ENCODE data around the gene LRRC74B. TPM values are rescaled to one million over a fixed set of nuclear protein-coding genes. Genes with fewer than 3 reads are reported as not detected.

Gene LRRC74B
- total RNA-seq, 2 experiments from 2014 or later: not detected

DNA sequence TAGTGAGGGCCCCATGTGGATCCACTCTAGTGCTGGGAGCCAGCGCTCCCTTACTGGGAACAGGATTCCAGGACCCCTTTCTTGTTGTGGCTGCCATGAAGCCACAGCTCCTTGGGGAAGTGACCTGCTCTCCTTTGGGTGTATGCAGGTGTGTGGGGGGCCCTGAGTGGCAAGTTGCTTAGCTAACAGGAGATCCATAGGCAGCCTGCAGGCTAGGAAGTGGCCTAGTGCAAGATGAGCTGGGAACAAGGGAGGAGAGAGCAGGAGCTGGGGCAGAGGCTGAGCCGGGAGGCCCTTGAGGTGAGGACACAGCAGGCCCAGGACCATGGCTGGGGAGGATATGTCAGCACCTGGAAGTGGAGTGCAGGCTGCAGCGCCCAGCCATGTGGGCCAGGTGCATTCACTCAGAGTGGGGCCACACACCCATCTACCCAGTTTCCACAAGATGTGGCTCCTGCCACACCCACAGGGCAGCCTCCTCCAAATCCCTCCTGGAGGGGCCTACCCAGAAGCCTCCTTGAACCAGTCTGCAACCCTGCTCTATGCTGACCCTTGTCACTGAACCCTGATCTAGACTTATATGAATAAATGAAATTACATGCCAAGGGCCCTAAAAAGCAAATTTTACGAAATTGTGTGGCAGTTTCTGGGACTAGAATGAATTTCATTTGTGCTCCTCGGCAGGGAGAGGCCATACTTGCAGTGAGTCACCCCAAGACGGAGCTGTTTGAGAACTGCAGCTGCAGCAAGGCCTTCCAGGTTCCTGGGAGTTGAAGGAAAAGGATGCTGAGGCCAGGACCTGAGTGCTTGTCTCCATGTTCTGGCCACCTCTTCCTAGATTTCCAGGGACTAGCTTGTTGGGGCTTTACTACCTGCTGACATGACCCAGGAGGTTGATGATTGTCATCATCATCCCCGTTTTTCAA, 47.1 kb upstream of the LRRC74B start:
- intact Hi-C loops (cut with micrococcal nuclease): no loop called here
- no peak for DNase-seq
- no peaks in the 10 kb centered on the region for H3K27me3 Mint-ChIP-seq
- TF ChIP-seq, protein P1, sequence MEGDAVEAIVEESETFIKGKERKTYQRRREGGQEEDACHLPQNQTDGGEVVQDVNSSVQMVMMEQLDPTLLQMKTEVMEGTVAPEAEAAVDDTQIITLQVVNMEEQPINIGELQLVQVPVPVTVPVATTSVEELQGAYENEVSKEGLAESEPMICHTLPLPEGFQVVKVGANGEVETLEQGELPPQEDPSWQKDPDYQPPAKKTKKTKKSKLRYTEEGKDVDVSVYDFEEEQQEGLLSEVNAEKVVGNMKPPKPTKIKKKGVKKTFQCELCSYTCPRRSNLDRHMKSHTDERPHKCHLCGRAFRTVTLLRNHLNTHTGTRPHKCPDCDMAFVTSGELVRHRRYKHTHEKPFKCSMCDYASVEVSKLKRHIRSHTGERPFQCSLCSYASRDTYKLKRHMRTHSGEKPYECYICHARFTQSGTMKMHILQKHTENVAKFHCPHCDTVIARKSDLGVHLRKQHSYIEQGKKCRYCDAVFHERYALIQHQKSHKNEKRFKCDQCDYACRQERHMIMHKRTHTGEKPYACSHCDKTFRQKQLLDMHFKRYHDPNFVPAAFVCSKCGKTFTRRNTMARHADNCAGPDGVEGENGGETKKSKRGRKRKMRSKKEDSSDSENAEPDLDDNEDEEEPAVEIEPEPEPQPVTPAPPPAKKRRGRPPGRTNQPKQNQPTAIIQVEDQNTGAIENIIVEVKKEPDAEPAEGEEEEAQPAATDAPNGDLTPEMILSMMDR (IDR thresholded peaks at IDR 0.05): no peak
- H3K36me3 Mint-ChIP-seq (ENCODE audit: low read depth): peaks cover 3% of the 10 kb centered on the region
- no peak for ATAC-seq
- POLR2A ChIA-PET: interaction anchor here (1.0 to 5.5 kb wide), 5 partner anchors 8 to 42 kb away, joined by 3 to 51 read pairs (median 20); partner anchors contain the start of gene LZTR1
- peaks cover 9% of the 10 kb centered on the region for H3K4me1 Mint-ChIP-seq (ENCODE audit: low read depth)
- H3K27ac Mint-ChIP-seq: peak overlapping the region; percentile 38
- H3K9me3 Mint-ChIP-seq: no peaks in the 10 kb centered on the region
- CTCF ChIA-PET: interaction anchor here (0.8 to 1.5 kb wide), 2 partner anchors 37 to 57 kb away, joined by 3 to 9 read pairs; no protein-coding TSS in a partner anchor
- no peak overlapping the region for H3K4me3 Mint-ChIP-seq

GRCh38 chr22:20999350-21000206, 46.2 kb upstream of the LRRC74B start:
- peaks cover 3% of the 10 kb centered on the region for H3K36me3 Mint-ChIP-seq (ENCODE audit: low read depth)
- H3K27me3 Mint-ChIP-seq: no peaks in the 10 kb centered on the region
- no peaks in the 10 kb centered on the region for H3K9me3 Mint-ChIP-seq
- TF ChIP-seq, protein P1 (IDR thresholded peaks at IDR 0.05): no peak
- peak overlapping the region; percentile 96 for H3K27ac Mint-ChIP-seq
- ChIA-PET CTCF (interaction anchor here (0.8 to 1.5 kb wide), 2 partner anchors 38 to 56 kb away, joined by 3 to 9 read pairs; no protein-coding TSS in a partner anchor), POLR2A (interaction anchor here (1.1 to 5.5 kb wide), 6 partner anchors 9 to 79 kb away, joined by 3 to 51 read pairs (median 12); partner anchors contain the start of genes LZTR1 and P2RX6)
- DNase-seq (no peak), ATAC-seq (no peak)
- peaks cover 15% of the 10 kb centered on the region for H3K4me1 Mint-ChIP-seq (ENCODE audit: low read depth)
- peak overlapping the region; percentile 92 for H3K4me3 Mint-ChIP-seq
- intact Hi-C loops (cut with micrococcal nuclease): no loop called here

DNA sequence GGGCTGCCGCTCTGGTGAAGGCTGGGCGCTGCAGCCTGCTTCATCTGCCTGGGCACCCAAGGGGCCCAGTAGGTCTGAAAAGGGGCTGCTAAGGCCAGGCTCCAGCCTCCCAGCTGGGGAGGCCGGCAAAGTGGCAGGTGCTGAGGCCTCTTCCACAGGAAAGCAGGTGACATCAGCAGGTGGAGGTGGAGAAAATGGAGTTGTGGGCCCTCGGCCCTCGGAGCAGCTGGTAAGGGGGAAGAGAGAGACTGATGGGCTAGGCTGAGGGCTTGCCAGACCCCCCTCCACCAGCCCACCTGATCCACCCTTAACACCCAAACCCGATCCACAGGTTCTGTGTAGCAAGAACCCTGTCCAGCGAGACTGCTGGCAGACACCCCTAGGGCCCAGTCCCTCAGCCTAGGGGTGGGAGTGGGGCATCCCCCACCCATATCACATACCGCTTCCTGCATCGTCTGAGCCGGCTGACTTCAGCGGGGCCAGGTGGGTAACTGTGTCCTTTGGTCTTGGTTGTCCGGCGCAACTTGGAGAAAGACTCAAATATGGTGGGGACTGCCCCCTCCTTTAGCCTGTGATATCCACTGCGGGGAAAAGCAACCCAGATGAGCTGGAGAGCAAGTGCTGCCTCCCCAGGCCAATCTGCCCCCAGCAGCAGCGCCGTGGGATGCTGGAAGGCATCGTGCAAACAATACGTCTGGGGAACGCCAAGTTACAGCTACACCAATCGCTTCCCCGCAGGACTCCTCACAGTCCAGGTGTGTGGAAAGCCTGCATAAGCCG, 45.3 kb upstream of the LRRC74B start:
- H3K9me3 Mint-ChIP-seq: no peaks in the 10 kb centered on the region
- ATAC-seq (no peak), DNase-seq (peak; percentile 22)
- CTCF ChIA-PET: interaction anchor here (0.7 to 1.5 kb wide), 2 partner anchors 20 to 39 kb away, joined by 3 to 9 read pairs; no protein-coding TSS in a partner anchor
- H3K4me1 Mint-ChIP-seq (ENCODE audit: low read depth): peaks cover 15% of the 10 kb centered on the region
- peak overlapping the region; percentile 92 for H3K4me3 Mint-ChIP-seq
- intact Hi-C loops (cut with micrococcal nuclease): no loop called here
- H3K27me3 Mint-ChIP-seq: no peaks in the 10 kb centered on the region
- H3K36me3 Mint-ChIP-seq (ENCODE audit: low read depth): peaks cover 3% of the 10 kb centered on the region
- peak overlapping the region; percentile 96 for H3K27ac Mint-ChIP-seq
- POLR2A ChIA-PET: interaction anchor here (1.1 to 5.5 kb wide), 5 partner anchors 10 to 80 kb away, joined by 3 to 51 read pairs (median 20); partner anchors contain the start of genes LZTR1 and P2RX6
- TF ChIP-seq, protein P1 (IDR thresholded peaks at IDR 0.05): no peak

DNA sequence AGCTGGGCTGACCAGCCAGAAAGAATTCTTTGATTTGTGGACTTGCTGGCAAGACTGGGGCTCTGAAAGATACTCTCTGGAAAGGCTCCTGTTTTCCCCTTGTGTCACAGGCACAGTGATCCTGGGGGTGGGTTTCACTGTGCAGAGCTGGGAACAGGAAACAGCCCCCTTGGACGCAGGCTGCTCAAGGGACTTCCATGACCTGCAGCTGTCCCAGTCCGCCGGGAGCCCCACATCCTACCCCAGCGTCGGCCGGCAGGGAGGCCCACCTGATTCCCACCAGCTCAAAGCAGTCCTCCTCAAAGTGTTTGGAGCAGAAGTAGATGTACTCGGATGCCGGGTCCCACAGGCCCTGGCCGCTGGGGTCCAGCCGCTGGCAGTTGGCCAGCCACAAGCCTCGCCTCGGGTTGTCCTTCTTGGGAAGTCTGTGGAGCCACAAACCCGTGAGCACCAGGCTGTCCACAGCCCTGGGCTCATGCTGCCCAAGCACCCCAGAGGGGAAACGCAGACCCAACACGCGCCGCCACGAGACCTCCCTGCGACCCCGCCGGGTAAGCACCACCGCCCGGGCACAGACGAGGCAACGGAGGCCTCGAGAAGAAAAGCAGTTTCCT, 44.7 kb upstream of the LRRC74B start:
- Mint-ChIP-seq H3K9me3 (no peaks in the 10 kb centered on the region), H3K27ac (peak overlapping the region; percentile 96), H3K4me3 (peak overlapping the region; percentile 92), H3K27me3 (no peaks in the 10 kb centered on the region), H3K4me1 (ENCODE audit: low read depth) (peaks cover 15% of the 10 kb centered on the region), H3K36me3 (ENCODE audit: low read depth) (peaks cover 3% of the 10 kb centered on the region)
- TF ChIP-seq, protein P1 (IDR thresholded peaks at IDR 0.05): no peak
- intact Hi-C loops (cut with micrococcal nuclease): no loop called here
- ATAC-seq: no peak
- DNase-seq: peak; percentile 20
- ChIA-PET CTCF (interaction anchor here (0.7 kb wide), 1 partner anchor 20 kb away, joined by 3 read pairs; no protein-coding TSS in a partner anchor), POLR2A (interaction anchor here (1.3 to 5.5 kb wide), 4 partner anchors 11 to 80 kb away, joined by 5 to 51 read pairs (median 23); partner anchors contain the start of gene LZTR1)

All from activated CD8-positive, alpha-beta T cell treated with anti-CD3 and anti-CD28 coated beads for 36 hours (primary cell).